Dendritic cell treated with granulocyte-macrophage colony-stimulating factor and Interleukin-4, amounts not matched to agents 40 ng/mL and 50 ng/mL, for 4 days (primary cell): ENCODE results near the gene TMPRSS4.

ENCODE experiments used
- H3K27ac Mint-ChIP-seq: one replicate; pipeline ENCODE4 v1.8.0; 2022; ENCODE audit warnings: mild to moderate bottlenecking, mixed read lengths
- H3K27me3 Mint-ChIP-seq: one replicate; pipeline ENCODE4 v1.8.0; 2022; ENCODE audit warnings: mild to moderate bottlenecking, mixed read lengths
- H3K36me3 Mint-ChIP-seq: one replicate; pipeline ENCODE4 v1.8.0; 2022; ENCODE audit warnings: low read depth, mixed read lengths
- H3K4me1 Mint-ChIP-seq: one replicate; pipeline ENCODE4 v1.8.0; 2022; ENCODE audit warnings: low read depth, mixed read lengths
- H3K4me3 Mint-ChIP-seq: one replicate; pipeline ENCODE4 v1.8.0; 2022; ENCODE audit warnings: mild to moderate bottlenecking, moderate library complexity, mixed read lengths
- H3K9me3 Mint-ChIP-seq: one replicate; pipeline ENCODE4 v1.8.0; 2022; ENCODE audit warnings: mixed read lengths
- intact Hi-C: fragments of 100-400 bp; cut with micrococcal nuclease; formaldehyde crosslinking; loops from one replicate; pipeline ENCODE4 v1.15.0; 2022

Gene TMPRSS4

GRCh38 chr11:118114266-118114665 is 37.4 kb downstream of the TMPRSS4 start:
- H3K4me3 Mint-ChIP-seq, result no peak overlapping the region
- no peaks in the 10 kb centered on the region for H3K36me3 Mint-ChIP-seq
- intact Hi-C loops, result no loop called here
- no peaks in the 10 kb centered on the region for H3K9me3 Mint-ChIP-seq
- H3K27me3 Mint-ChIP-seq, result peaks cover 14% of the 10 kb centered on the region
- H3K4me1 Mint-ChIP-seq, result peaks cover 5% of the 10 kb centered on the region
- peak overlapping the region; percentile 6 for H3K27ac Mint-ChIP-seq

- Mint-ChIP-seq H3K27ac (no peak overlapping the region), H3K4me3 (no peak overlapping the region), H3K9me3 (no peaks in the 10 kb centered on the region), H3K27me3 (peaks cover 14% of the 10 kb centered on the region), H3K4me1 (peaks cover 9% of the 10 kb centered on the region), H3K36me3 (no peaks in the 10 kb centered on the region)
- intact Hi-C loops, result no loop called here
Observed at GRCh38 chr11:118115048-118115447, 38.2 kb downstream of the TMPRSS4 start.

- Mint-ChIP-seq H3K4me1 (peaks cover 16% of the 10 kb centered on the region), H3K27me3 (peaks cover 10% of the 10 kb centered on the region), H3K36me3 (no peaks in the 10 kb centered on the region), H3K4me3 (no peak overlapping the region), H3K9me3 (no peaks in the 10 kb centered on the region), H3K27ac (no peak overlapping the region)
- intact Hi-C loops, result no loop called here
Observed at GRCh38 chr11:118117790-118118601, 41.1 kb downstream of the TMPRSS4 start.

GRCh38 chr11:118120793-118121192 is 43.9 kb downstream of the TMPRSS4 start:
- no peaks in the 10 kb centered on the region for H3K9me3 Mint-ChIP-seq
- no peak overlapping the region for H3K4me3 Mint-ChIP-seq
- peaks cover 11% of the 10 kb centered on the region for H3K4me1 Mint-ChIP-seq
- no peak overlapping the region for H3K27ac Mint-ChIP-seq
- intact Hi-C loops, result no loop called here
- H3K36me3 Mint-ChIP-seq, result no peaks in the 10 kb centered on the region
- H3K27me3 Mint-ChIP-seq, result peaks cover 10% of the 10 kb centered on the region

- H3K4me1 Mint-ChIP-seq, result peaks cover 30% of the 10 kb centered on the region
- H3K9me3 Mint-ChIP-seq, result no peaks in the 10 kb centered on the region
- H3K27ac Mint-ChIP-seq, result no peak overlapping the region
Observed at GRCh38 chr11:118124929-118125535, 48.2 kb downstream of the TMPRSS4 start.

GRCh38 chr11:118126082-118126838 is 49.4 kb downstream of the TMPRSS4 start:
- H3K9me3 Mint-ChIP-seq, result no peaks in the 10 kb centered on the region
- intact Hi-C loops, result no loop called here
- H3K4me3 Mint-ChIP-seq, result no peak overlapping the region
- H3K36me3 Mint-ChIP-seq, result no peaks in the 10 kb centered on the region
- H3K4me1 Mint-ChIP-seq, result peaks cover 32% of the 10 kb centered on the region
- H3K27me3 Mint-ChIP-seq, result peaks cover 2% of the 10 kb centered on the region
- no peak overlapping the region for H3K27ac Mint-ChIP-seq

More at GRCh38 chr11:118124929-118125535, 48.2 kb downstream of the TMPRSS4 start:
- intact Hi-C loops, result no loop called here
- Mint-ChIP-seq H3K27me3 (no peaks in the 10 kb centered on the region), H3K36me3 (no peaks in the 10 kb centered on the region), H3K4me3 (no peak overlapping the region)

GRCh38 chr11:118128310-118128709 is 51.4 kb downstream of the TMPRSS4 start:
- Mint-ChIP-seq H3K4me3 (no peak overlapping the region), H3K27me3 (peaks cover 2% of the 10 kb centered on the region), H3K36me3 (no peaks in the 10 kb centered on the region), H3K9me3 (no peaks in the 10 kb centered on the region), H3K27ac (peak overlapping the region; percentile 5), H3K4me1 (peaks cover 32% of the 10 kb centered on the region)
- intact Hi-C loops, result no loop called here

GRCh38 chr11:118128721-118129470 is 52.0 kb downstream of the TMPRSS4 start:
- peaks cover 5% of the 10 kb centered on the region for H3K27me3 Mint-ChIP-seq
- no peaks in the 10 kb centered on the region for H3K36me3 Mint-ChIP-seq
- H3K4me3 Mint-ChIP-seq, result no peak overlapping the region
- H3K4me1 Mint-ChIP-seq, result peaks cover 32% of the 10 kb centered on the region
- no peaks in the 10 kb centered on the region for H3K9me3 Mint-ChIP-seq
- intact Hi-C loops, result no loop called here
- peak overlapping the region; percentile 5 for H3K27ac Mint-ChIP-seq

- intact Hi-C loops, result no loop called here
- Mint-ChIP-seq H3K4me1 (peaks cover 32% of the 10 kb centered on the region), H3K27ac (peak overlapping the region; percentile 5), H3K27me3 (peaks cover 7% of the 10 kb centered on the region), H3K4me3 (no peak overlapping the region), H3K36me3 (no peaks in the 10 kb centered on the region), H3K9me3 (no peaks in the 10 kb centered on the region)
Observed at GRCh38 chr11:118129471-118130172, 52.7 kb downstream of the TMPRSS4 start.

- no peak overlapping the region for H3K27ac Mint-ChIP-seq
- no peaks in the 10 kb centered on the region for H3K9me3 Mint-ChIP-seq
- no peak overlapping the region for H3K4me3 Mint-ChIP-seq
- peaks cover 26% of the 10 kb centered on the region for H3K4me1 Mint-ChIP-seq
- no peaks in the 10 kb centered on the region for H3K36me3 Mint-ChIP-seq
- peaks cover 18% of the 10 kb centered on the region for H3K27me3 Mint-ChIP-seq
- intact Hi-C loops, result no loop called here
Observed at GRCh38 chr11:118132385-118133151, 55.7 kb downstream of the TMPRSS4 start.

GRCh38 chr11:118133816-118134215 is 56.9 kb downstream of the TMPRSS4 start:
- no peaks in the 10 kb centered on the region for H3K9me3 Mint-ChIP-seq
- H3K27ac Mint-ChIP-seq, result no peak overlapping the region
- no peak overlapping the region for H3K4me3 Mint-ChIP-seq
- no peaks in the 10 kb centered on the region for H3K36me3 Mint-ChIP-seq
- peaks cover 26% of the 10 kb centered on the region for H3K4me1 Mint-ChIP-seq
- peaks cover 22% of the 10 kb centered on the region for H3K27me3 Mint-ChIP-seq
- intact Hi-C loops, result no loop called here

GRCh38 chr11:118135051-118135795 is 58.3 kb downstream of the TMPRSS4 start:
- H3K36me3 Mint-ChIP-seq, result no peaks in the 10 kb centered on the region
- intact Hi-C loops, result no loop called here
- no peak overlapping the region for H3K4me3 Mint-ChIP-seq
- peaks cover 14% of the 10 kb centered on the region for H3K4me1 Mint-ChIP-seq
- H3K27me3 Mint-ChIP-seq, result peaks cover 26% of the 10 kb centered on the region
- H3K9me3 Mint-ChIP-seq, result no peaks in the 10 kb centered on the region
- no peak overlapping the region for H3K27ac Mint-ChIP-seq
